MM.1S (cell line): ENCODE measurements around the gene COLEC12.

Source experiments
- DNase-seq: peaks from one replicate; pipeline ENCODE4 v3.0.0-alpha.2; 2015
- H2AFZ ChIP-seq: fragments of 300-600 bp; sonication (generic); 2 replicates; pipeline ENCODE4 v1.6.0; 2016; ENCODE audit warnings: antibody characterized with exemption, low read length
- H3F3A ChIP-seq: fragments of 300-600 bp; sonication (generic); 2 replicates; pipeline ENCODE4 v1.6.1; 2016; ENCODE audit warnings: mild to moderate bottlenecking, antibody characterized with exemption, low read length, moderate library complexity, mixed read lengths; ENCODE audit not compliant: insufficient read depth
- H3K27ac ChIP-seq: fragments of 300-600 bp; sonication (generic); 2 replicates; pipeline ENCODE4 v1.5.1; 2016; ENCODE audit warnings: mild to moderate bottlenecking, low read length
- H3K27me3 ChIP-seq: fragments of 300-600 bp; sonication (generic); replicated peaks from 2 replicates; pipeline ENCODE4 v1.6.0; 2016; ENCODE audit warnings: low read length; ENCODE audit not compliant: insufficient read depth
- H3K36me3 ChIP-seq: fragments of 300-600 bp; sonication (generic); replicated peaks from 2 replicates; pipeline ENCODE4 v1.6.1; 2016; ENCODE audit warnings: mild to moderate bottlenecking, low read length, mixed read lengths; ENCODE audit not compliant: insufficient read depth
- H3K4me1 ChIP-seq: fragments of 300-600 bp; sonication (generic); 2 replicates; pipeline ENCODE4 v1.6.1; 2016; ENCODE audit warnings: low read length, mixed read lengths
- H3K4me2 ChIP-seq: fragments of 300-600 bp; sonication (generic); 2 replicates; pipeline ENCODE4 v1.6.0; 2016; ENCODE audit warnings: low read depth, low read length
- H3K4me3 ChIP-seq: fragments of 300-600 bp; sonication (generic); 2 replicates; pipeline ENCODE4 v1.5.1; 2016; ENCODE audit warnings: low read length, mixed read lengths
- H3K79me2 ChIP-seq: fragments of 300-600 bp; sonication (generic); 2 replicates; pipeline ENCODE4 v1.6.1; 2016; ENCODE audit warnings: mixed run types, low read length, mixed read lengths
- H3K9ac ChIP-seq: fragments of 300-600 bp; sonication (generic); 2 replicates; pipeline ENCODE4 v1.6.1; 2016; ENCODE audit warnings: low read length, mixed read lengths
- H3K9me2 ChIP-seq: fragments of 300-600 bp; sonication (generic); replicated peaks from 2 replicates; pipeline ENCODE4 v1.6.1; 2016; ENCODE audit warnings: mild to moderate bottlenecking, low read length, mixed read lengths; ENCODE audit not compliant: insufficient read depth
- H3K9me3 ChIP-seq: fragments of 300-600 bp; sonication (generic); replicated peaks from 2 replicates; pipeline ENCODE4 v1.6.1; 2016; ENCODE audit warnings: mild to moderate bottlenecking, low read length, mixed read lengths; ENCODE audit not compliant: insufficient read depth
- H4K20me1 ChIP-seq: fragments of 300-600 bp; sonication (generic); 2 replicates; pipeline ENCODE4 v1.6.1; 2016; ENCODE audit warnings: mild to moderate bottlenecking, low read length, moderate library complexity, mixed read lengths; ENCODE audit not compliant: insufficient read depth
- EZH2 ChIP-seq: fragments of 300-600 bp; sonication (generic); optimal IDR thresholded peaks from 2 replicates; pipeline ENCODE3; 2017; ENCODE audit warnings: low read depth, mild to moderate bottlenecking, antibody characterized with exemption, low read length, mixed read lengths
- EZH2phosphoT487 ChIP-seq: fragments of 300-600 bp; sonication (generic); IDR thresholded peaks from 2 replicates; pipeline ENCODE4 v1.6.1; 2018; ENCODE audit warnings: antibody characterized with exemption, low read length
- TF ChIP-seq, protein P1 (sequence below): fragments of 300-600 bp; sonication (generic); IDR thresholded peaks from 2 replicates; pipeline ENCODE4 v1.5.1; 2016; ENCODE audit warnings: antibody characterized with exemption, low read length, mixed read lengths

COLEC12 gene

DNA sequence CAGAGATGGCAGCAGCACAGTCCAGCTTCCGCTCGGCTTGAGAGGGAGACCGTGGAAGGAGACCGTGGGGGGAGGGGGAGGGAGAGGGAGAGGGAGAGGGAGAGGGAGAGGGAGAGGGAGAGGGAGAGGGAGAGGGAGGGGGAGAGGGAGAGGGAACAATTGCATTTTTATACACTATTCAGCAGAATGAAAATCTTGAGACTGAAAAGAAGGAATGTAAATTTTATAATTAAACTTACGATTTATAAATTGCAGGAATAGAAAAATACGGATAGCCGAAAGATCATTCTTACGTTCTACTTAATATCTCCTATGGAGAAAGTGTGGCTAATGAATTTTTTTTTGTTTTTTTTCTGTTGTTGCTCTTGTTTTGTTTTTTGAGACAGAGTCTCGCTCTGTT lies 12.5 kb upstream of the COLEC12 start:
- H4K20me1 ChIP-seq: no peaks in the 10 kb centered on the region
- H3F3A ChIP-seq: no peaks in the 10 kb centered on the region
- DNase-seq: no peak
- H3K79me2 ChIP-seq: no peaks in the 10 kb centered on the region
- H3K27ac ChIP-seq: no peak overlapping the region
- H3K9me3 ChIP-seq: no peaks in the 10 kb centered on the region
- no peak overlapping the region for H3K9ac ChIP-seq
- H3K9me2 ChIP-seq: no peaks in the 10 kb centered on the region
- H3K36me3 ChIP-seq: no peaks in the 10 kb centered on the region
- no peak overlapping the region for H3K4me2 ChIP-seq
- H3K4me1 ChIP-seq: no peaks in the 10 kb centered on the region
- H2AFZ ChIP-seq: no peak overlapping the region
- H3K27me3 ChIP-seq: no peaks in the 10 kb centered on the region
- H3K4me3 ChIP-seq: no peak overlapping the region
- TF ChIP-seq, protein P1, sequence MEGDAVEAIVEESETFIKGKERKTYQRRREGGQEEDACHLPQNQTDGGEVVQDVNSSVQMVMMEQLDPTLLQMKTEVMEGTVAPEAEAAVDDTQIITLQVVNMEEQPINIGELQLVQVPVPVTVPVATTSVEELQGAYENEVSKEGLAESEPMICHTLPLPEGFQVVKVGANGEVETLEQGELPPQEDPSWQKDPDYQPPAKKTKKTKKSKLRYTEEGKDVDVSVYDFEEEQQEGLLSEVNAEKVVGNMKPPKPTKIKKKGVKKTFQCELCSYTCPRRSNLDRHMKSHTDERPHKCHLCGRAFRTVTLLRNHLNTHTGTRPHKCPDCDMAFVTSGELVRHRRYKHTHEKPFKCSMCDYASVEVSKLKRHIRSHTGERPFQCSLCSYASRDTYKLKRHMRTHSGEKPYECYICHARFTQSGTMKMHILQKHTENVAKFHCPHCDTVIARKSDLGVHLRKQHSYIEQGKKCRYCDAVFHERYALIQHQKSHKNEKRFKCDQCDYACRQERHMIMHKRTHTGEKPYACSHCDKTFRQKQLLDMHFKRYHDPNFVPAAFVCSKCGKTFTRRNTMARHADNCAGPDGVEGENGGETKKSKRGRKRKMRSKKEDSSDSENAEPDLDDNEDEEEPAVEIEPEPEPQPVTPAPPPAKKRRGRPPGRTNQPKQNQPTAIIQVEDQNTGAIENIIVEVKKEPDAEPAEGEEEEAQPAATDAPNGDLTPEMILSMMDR: no peak
- TF ChIP-seq EZH2 (no peak), EZH2phosphoT487 (no peak)

DNA sequence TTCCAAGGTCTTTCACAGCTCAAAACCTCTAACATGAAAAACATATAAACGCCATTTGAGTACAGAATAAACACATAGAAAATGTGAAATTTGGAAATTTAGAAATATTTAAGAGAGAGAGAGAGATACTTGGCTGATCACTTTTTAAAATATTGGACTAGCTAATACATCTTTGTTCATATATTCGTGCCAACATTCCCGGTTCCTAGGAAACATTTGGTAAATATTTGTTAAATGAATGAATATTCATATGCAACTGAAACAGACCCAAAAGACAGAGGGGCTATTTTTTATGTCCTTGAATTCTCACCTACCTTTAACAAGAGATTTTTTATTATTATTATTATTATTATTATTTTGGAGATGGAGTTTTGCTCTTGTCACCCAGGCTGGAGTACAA lies 8.3 kb upstream of the COLEC12 start:
- Histone ChIP-seq H3K9me3 (no peaks in the 10 kb centered on the region), H3K79me2 (no peaks in the 10 kb centered on the region), H4K20me1 (no peaks in the 10 kb centered on the region), H3K4me2 (no peak overlapping the region), H3K9me2 (no peaks in the 10 kb centered on the region), H3K4me1 (no peaks in the 10 kb centered on the region), H3F3A (no peaks in the 10 kb centered on the region), H3K36me3 (no peaks in the 10 kb centered on the region), H2AFZ (no peak overlapping the region), H3K27ac (no peak overlapping the region), H3K27me3 (no peaks in the 10 kb centered on the region), H3K9ac (no peak overlapping the region), H3K4me3 (no peak overlapping the region)
- no peak for DNase-seq
- TF ChIP-seq, protein P1: no peak
- TF ChIP-seq EZH2phosphoT487 (no peak), EZH2 (no peak)

- Histone ChIP-seq H3K27ac (no peak overlapping the region), H3K9me3 (no peaks in the 10 kb centered on the region), H3K27me3 (no peaks in the 10 kb centered on the region), H3K4me1 (no peaks in the 10 kb centered on the region), H3K9me2 (no peaks in the 10 kb centered on the region), H4K20me1 (no peaks in the 10 kb centered on the region), H3K36me3 (no peaks in the 10 kb centered on the region), H3K79me2 (no peaks in the 10 kb centered on the region), H3F3A (no peaks in the 10 kb centered on the region), H3K4me3 (no peak overlapping the region), H3K9ac (no peak overlapping the region), H3K4me2 (no peak overlapping the region), H2AFZ (no peak overlapping the region)
- TF ChIP-seq, protein P1: no peak
- TF ChIP-seq EZH2: no peak
- no peak for TF ChIP-seq EZH2phosphoT487
- DNase-seq: no peak
Observed at GRCh38 chr18:507636-508035, 7.1 kb upstream of the COLEC12 start.
